MM.1S (cell line): ENCODE data around the gene XRCC5.

ENCODE experiments used
- DNase-seq: peaks from one replicate; pipeline ENCODE4 v3.0.0-alpha.2; 2015
- H2AFZ ChIP-seq: fragments of 300-600 bp; sonication (generic); 2 replicates; pipeline ENCODE4 v1.6.0; 2016; ENCODE audit warnings: antibody characterized with exemption, low read length
- H3F3A ChIP-seq: fragments of 300-600 bp; sonication (generic); 2 replicates; pipeline ENCODE4 v1.6.1; 2016; ENCODE audit warnings: mild to moderate bottlenecking, antibody characterized with exemption, low read length, moderate library complexity, mixed read lengths; ENCODE audit not compliant: insufficient read depth
- H3K27ac ChIP-seq: fragments of 300-600 bp; sonication (generic); 2 replicates; pipeline ENCODE4 v1.5.1; 2016; ENCODE audit warnings: mild to moderate bottlenecking, low read length
- H3K27me3 ChIP-seq: fragments of 300-600 bp; sonication (generic); replicated peaks from 2 replicates; pipeline ENCODE4 v1.6.0; 2016; ENCODE audit warnings: low read length; ENCODE audit not compliant: insufficient read depth
- H3K36me3 ChIP-seq: fragments of 300-600 bp; sonication (generic); replicated peaks from 2 replicates; pipeline ENCODE4 v1.6.1; 2016; ENCODE audit warnings: mild to moderate bottlenecking, low read length, mixed read lengths; ENCODE audit not compliant: insufficient read depth
- H3K4me1 ChIP-seq: fragments of 300-600 bp; sonication (generic); 2 replicates; pipeline ENCODE4 v1.6.1; 2016; ENCODE audit warnings: low read length, mixed read lengths
- H3K4me2 ChIP-seq: fragments of 300-600 bp; sonication (generic); 2 replicates; pipeline ENCODE4 v1.6.0; 2016; ENCODE audit warnings: low read depth, low read length
- H3K4me3 ChIP-seq: fragments of 300-600 bp; sonication (generic); 2 replicates; pipeline ENCODE4 v1.5.1; 2016; ENCODE audit warnings: low read length, mixed read lengths
- H3K79me2 ChIP-seq: fragments of 300-600 bp; sonication (generic); 2 replicates; pipeline ENCODE4 v1.6.1; 2016; ENCODE audit warnings: mixed run types, low read length, mixed read lengths
- H3K9ac ChIP-seq: fragments of 300-600 bp; sonication (generic); 2 replicates; pipeline ENCODE4 v1.6.1; 2016; ENCODE audit warnings: low read length, mixed read lengths
- H3K9me2 ChIP-seq: fragments of 300-600 bp; sonication (generic); replicated peaks from 2 replicates; pipeline ENCODE4 v1.6.1; 2016; ENCODE audit warnings: mild to moderate bottlenecking, low read length, mixed read lengths; ENCODE audit not compliant: insufficient read depth
- H3K9me3 ChIP-seq: fragments of 300-600 bp; sonication (generic); replicated peaks from 2 replicates; pipeline ENCODE4 v1.6.1; 2016; ENCODE audit warnings: mild to moderate bottlenecking, low read length, mixed read lengths; ENCODE audit not compliant: insufficient read depth
- H4K20me1 ChIP-seq: fragments of 300-600 bp; sonication (generic); 2 replicates; pipeline ENCODE4 v1.6.1; 2016; ENCODE audit warnings: mild to moderate bottlenecking, low read length, moderate library complexity, mixed read lengths; ENCODE audit not compliant: insufficient read depth
- CTCF ChIP-seq: fragments of 300-600 bp; sonication (generic); IDR thresholded peaks from 2 replicates; pipeline ENCODE4 v1.5.1; 2016; ENCODE audit warnings: antibody characterized with exemption, low read length, mixed read lengths
- EZH2 ChIP-seq: fragments of 300-600 bp; sonication (generic); optimal IDR thresholded peaks from 2 replicates; pipeline ENCODE3; 2017; ENCODE audit warnings: low read depth, mild to moderate bottlenecking, antibody characterized with exemption, low read length, mixed read lengths
- EZH2phosphoT487 ChIP-seq: fragments of 300-600 bp; sonication (generic); IDR thresholded peaks from 2 replicates; pipeline ENCODE4 v1.6.1; 2018; ENCODE audit warnings: antibody characterized with exemption, low read length

Gene XRCC5

GRCh38 chr2:216183462-216183861 lies 74.3 kb downstream of the XRCC5 start:
- TF ChIP-seq EZH2phosphoT487 = no peak
- no peak for TF ChIP-seq EZH2
- no peak for TF ChIP-seq CTCF
- Histone ChIP-seq H3K4me1 (no peaks in the 10 kb centered on the region), H3K9me2 (no peaks in the 10 kb centered on the region), H2AFZ (no peak overlapping the region), H3K36me3 (peaks cover 13% of the 10 kb centered on the region), H3K9me3 (no peaks in the 10 kb centered on the region), H3K4me3 (no peak overlapping the region), H3K27ac (no peak overlapping the region), H3F3A (peaks cover 3% of the 10 kb centered on the region; the same call in 1 of the 2 replicates), H3K79me2 (peaks cover 100% of the 10 kb centered on the region), H3K9ac (no peak overlapping the region), H3K27me3 (no peaks in the 10 kb centered on the region), H4K20me1 (peaks cover 7% of the 10 kb centered on the region; the same call in 1 of the 2 replicates), H3K4me2 (no peak overlapping the region)
- DNase-seq = no peak

- no peak for DNase-seq
- Histone ChIP-seq H3K4me3 (no peak overlapping the region), H3K79me2 (peaks cover 95% of the 10 kb centered on the region), H3K4me1 (no peaks in the 10 kb centered on the region), H3K9me2 (no peaks in the 10 kb centered on the region), H2AFZ (no peak overlapping the region), H3K9ac (no peak overlapping the region), H3K36me3 (peaks cover 20% of the 10 kb centered on the region; the same call in 1 of the 2 replicates), H3K4me2 (no peak overlapping the region), H3K27me3 (no peaks in the 10 kb centered on the region), H3F3A (no peaks in the 10 kb centered on the region; the same call in 1 of the 2 replicates), H3K9me3 (no peaks in the 10 kb centered on the region), H4K20me1 (peaks cover 15% of the 10 kb centered on the region), H3K27ac (no peak overlapping the region)
- TF ChIP-seq EZH2 (no peak), EZH2phosphoT487 (no peak), CTCF (no peak)
These were observed 79.4 kb downstream of the XRCC5 start for GRCh38 chr2:216188559-216188850.

- Histone ChIP-seq H3K36me3 (peaks cover 22% of the 10 kb centered on the region; the same call in 1 of the 2 replicates), H3F3A (no peaks in the 10 kb centered on the region; the same call in 1 of the 2 replicates), H3K4me3 (no peak overlapping the region), H3K9me3 (no peaks in the 10 kb centered on the region), H3K9ac (no peak overlapping the region), H3K79me2 (peaks cover 95% of the 10 kb centered on the region), H3K27ac (no peak overlapping the region), H2AFZ (no peak overlapping the region), H3K4me1 (no peaks in the 10 kb centered on the region), H3K9me2 (no peaks in the 10 kb centered on the region), H3K4me2 (no peak overlapping the region), H4K20me1 (peaks cover 15% of the 10 kb centered on the region), H3K27me3 (no peaks in the 10 kb centered on the region)
- no peak for TF ChIP-seq EZH2
- no peak for DNase-seq
These were observed 79.8 kb downstream of the XRCC5 start for GRCh38 chr2:216188956-216189355.

- Histone ChIP-seq H3K4me1 (no peaks in the 10 kb centered on the region), H3K4me2 (no peak overlapping the region), H4K20me1 (peaks cover 15% of the 10 kb centered on the region), H3K9me2 (no peaks in the 10 kb centered on the region), H3K4me3 (no peak overlapping the region), H3K27ac (no peak overlapping the region), H3F3A (no peaks in the 10 kb centered on the region; the same call in 1 of the 2 replicates), H2AFZ (no peak overlapping the region), H3K9me3 (no peaks in the 10 kb centered on the region), H3K36me3 (peaks cover 22% of the 10 kb centered on the region; the same call in 1 of the 2 replicates), H3K79me2 (peaks cover 95% of the 10 kb centered on the region), H3K27me3 (no peaks in the 10 kb centered on the region), H3K9ac (no peak overlapping the region)
- TF ChIP-seq EZH2 (no peak), CTCF (no peak), EZH2phosphoT487 (no peak)
- DNase-seq = no peak
These were observed 80.3 kb downstream of the XRCC5 start for GRCh38 chr2:216189410-216189809.
